Measurements from ENCODE around the gene NHEJ1. TPM values are rescaled to one million over a fixed set of nuclear protein-coding genes. Genes with fewer than 3 reads are reported as not detected.

Gene NHEJ1
- total and polyA plus RNA-seq, 8 donors = 4.5 to 25.5 (median 11.8) TPM

GRCh38 chr2:219056176-219056895 is 104.3 kb downstream of the NHEJ1 start:
- peaks cover 0 to 23% (median 12%) of the 10 kb centered on the region in 4 donors for H3K36me3 ChIP-seq
- no peaks in the 10 kb centered on the region for H3K9me3 ChIP-seq
- peaks cover 39 to 53% (median 50%) of the 10 kb centered on the region in 4 donors for H3K4me1 ChIP-seq
- TF ChIP-seq EP300 (IDR thresholded peaks at IDR 0.05) (no peak), POLR2A (IDR thresholded peaks at IDR 0.05) (no peak), CTCF (IDR thresholded peaks at IDR 0.05) (no peak), POLR2AphosphoS5 (IDR thresholded peaks at IDR 0.05) (no peak)
- intact Hi-C loops (cut with DNase I; ENCODE audit: low total_unique reads) = loop anchor here (5.0 kb wide), 1 partner anchor 101 kb away; no protein-coding TSS in a partner anchor
- H3K4me3 ChIP-seq = peak overlapping the region in 1 of 4 donors; percentile 54
- peak; percentile 47 to 50 for DNase-seq
- peaks cover 14 to 88% (median 52%) of the 10 kb centered on the region in 3 donors for H3K27me3 ChIP-seq
- H3K27ac ChIP-seq = no peak overlapping the region
- WGBS, 5 donors = 47 to 59% (median 55%) methylated on average over 9 of the region's 9 CpGs

- WGBS, 5 donors = 74 to 84% (median 81%) methylated on average over 28 to 43 of the region's 43 CpGs
- TF ChIP-seq POLR2A (IDR thresholded peaks at IDR 0.05) (no peak), POLR2AphosphoS5 (IDR thresholded peaks at IDR 0.05) (peak in 1 of 3 donors; percentile 5), EP300 (IDR thresholded peaks at IDR 0.05) (no peak), CTCF (IDR thresholded peaks at IDR 0.05) (no peak)
- Histone ChIP-seq H3K27ac (no peak overlapping the region), H3K27me3 (peaks cover 10 to 88% (median 43%) of the 10 kb centered on the region in 3 donors), H3K4me1 (peaks cover 30 to 47% (median 39%) of the 10 kb centered on the region in 4 donors), H3K4me3 (no peak overlapping the region), H3K9me3 (no peaks in the 10 kb centered on the region), H3K36me3 (peaks cover 0 to 23% (median 12%) of the 10 kb centered on the region in 4 donors)
- DNase-seq = peak in 1 of 2 donors; percentile 22
- intact Hi-C loops (cut with DNase I; ENCODE audit: low total_unique reads) = loop anchor here (5.0 kb wide), 1 partner anchor 102 kb away; no protein-coding TSS in a partner anchor
These were observed 105.4 kb downstream of the NHEJ1 start for GRCh38 chr2:219054956-219055903.

GRCh38 chr2:219049282-219049681 is 111.3 kb downstream of the NHEJ1 start:
- Histone ChIP-seq H3K4me1 (peaks cover 0 to 17% (median 3%) of the 10 kb centered on the region in 4 donors), H3K36me3 (peaks cover 0 to 2% (median 0%) of the 10 kb centered on the region in 4 donors), H3K4me3 (no peak overlapping the region), H3K27me3 (peaks cover 0 to 86% (median 9%) of the 10 kb centered on the region in 3 donors), H3K27ac (peak overlapping the region in 3 of 5 donors; percentile 62 to 71 (median 64)), H3K9me3 (no peaks in the 10 kb centered on the region)
- intact Hi-C loops (cut with DNase I; ENCODE audit: low total_unique reads) = no loop called here
- peak; percentile 75 to 87 for DNase-seq
- WGBS, 5 donors = 22 to 53% (median 32%) methylated on average over 5 to 6 of the region's 6 CpGs
- no peak for TF ChIP-seq POLR2A (IDR thresholded peaks at IDR 0.05)
- TF ChIP-seq POLR2AphosphoS5 (IDR thresholded peaks at IDR 0.05) = peak in 1 of 3 donors; percentile 53
- TF ChIP-seq CTCF (IDR thresholded peaks at IDR 0.05) = no peak
